ENCODE results near the gene ABCA10. TPM values are rescaled to one million over a fixed set of nuclear protein-coding genes. Genes with fewer than 3 reads are reported as not detected.

ABCA10 gene
- total and polyA plus RNA-seq, 2 experiments from 2014 or later: not detected

- Mint-ChIP-seq H3K27ac (no peak overlapping the region), H3K4me3 (no peak overlapping the region), H3K9me3 (no peaks in the 10 kb centered on the region), H3K4me1 (no peaks in the 10 kb centered on the region), H3K27me3 (ENCODE audit: insufficient read depth, low read depth, poor library complexity) (no peaks in the 10 kb centered on the region), H3K36me3 (ENCODE audit: low read depth) (no peaks in the 10 kb centered on the region)
- no peaks in the 10 kb centered on the region for H4K20me1 ChIP-seq (replicated peaks; ENCODE audit: insufficient read depth)
- TF ChIP-seq ZNF114 (CRISPR knock-in tag; IDR thresholded peaks at IDR 0.05): no peak
- no peak for TF ChIP-seq ZNF331 (CRISPR knock-in tag; IDR thresholded peaks at IDR 0.05; ENCODE audit: low read depth)
- TF ChIP-seq ZNF462 (CRISPR knock-in tag; IDR thresholded peaks at IDR 0.05): no peak
- no peak for TF ChIP-seq CTCF (conservative IDR thresholded peaks at IDR 0.05; ENCODE audit: low read depth in 2 of 2)
- no peak for TF ChIP-seq POLR2AphosphoS5 (IDR thresholded peaks at IDR 0.05; ENCODE audit: low read depth)
- TF ChIP-seq EZH2 (IDR thresholded peaks at IDR 0.05; ENCODE audit: low read depth, unreplicated experiment): no peak
- no peak for TF ChIP-seq CREB1 (CRISPR knock-in tag; IDR thresholded peaks at IDR 0.05; ENCODE audit: low read depth)
- no peak for TF ChIP-seq STAT1 (IDR thresholded peaks at IDR 0.05; ENCODE audit: unreplicated experiment)
- no peak for TF ChIP-seq JUNB (IDR thresholded peaks at IDR 0.05; ENCODE audit: unreplicated experiment)
- TF ChIP-seq ETS1 (IDR thresholded peaks at IDR 0.05): no peak
- no peak for TF ChIP-seq EZH2phosphoT487 (IDR thresholded peaks at IDR 0.05; ENCODE audit: unreplicated experiment)
- TF ChIP-seq REST (IDR thresholded peaks at IDR 0.05; ENCODE audit: unreplicated experiment): no peak
- no peaks in the 10 kb centered on the region for H3K36me3 ChIP-seq (ENCODE audit: insufficient read depth)
- no peak overlapping the region for H3K4me2 ChIP-seq
- H3K79me2 ChIP-seq (replicated peaks; ENCODE audit: insufficient read depth): no peaks in the 10 kb centered on the region
- no peaks in the 10 kb centered on the region for H3K9me2 ChIP-seq (ENCODE audit: insufficient read depth)
- no peaks in the 10 kb centered on the region for H3K27me3 ChIP-seq (ENCODE audit: insufficient read depth)
- H3K4me1 ChIP-seq (ENCODE audit: insufficient read depth): no peaks in the 10 kb centered on the region
- H3F3A ChIP-seq (replicated peaks; ENCODE audit: low read depth): no peaks in the 10 kb centered on the region
- DNase-seq (ENCODE audit: low spot score) (no peak), ATAC-seq (no peak)
- no peak overlapping the region for H3K27ac ChIP-seq (ENCODE audit: low read depth)
- no peak overlapping the region for H2AFZ ChIP-seq
- H3K4me3 ChIP-seq: no peak overlapping the region
Observed at GRCh38 chr17:69123626-69124025, 105.0 kb downstream of the ABCA10 start.
